GM19468 (cell line): ENCODE results near the gene KRTAP3-3.
"Not testable (repeated sequence)": the region's sequence is repeated elsewhere in the genome, so short reads cannot be mapped to it uniquely, and the experiment has no call there.

Experiments used
- ATAC-seq: cut with Tn5 transposase; IDR thresholded peaks from one replicate; pipeline ENCODE4 v1.9.1; 2021; ENCODE audit warnings: mild to moderate bottlenecking, moderate library complexity, moderate number of reproducible peaks; ENCODE audit not compliant: unreplicated experiment; ENCODE audit errors: extremely low read depth

The KRTAP3-3 gene

GRCh38 chr17:40993839-40994238, at the start of gene KRTAP3-3:
Gene KRTAP3-3 (minus strand): TSS chr17:40994164. CDS start chr17:40994097, 67 bp downstream.
- ATAC-seq: no peak

- ATAC-seq: no peak
Measured at GRCh38 chr17:41042953-41043352, 49.0 kb upstream of the KRTAP3-3 start.

- not testable (repeated sequence) for ATAC-seq
Measured at GRCh38 chr17:41040783-41041571, 47.0 kb upstream of the KRTAP3-3 start, which contains the start of gene KRTAP1-1. Gene KRTAP1-1 (minus strand): TSS chr17:41041450. CDS start chr17:41041397, 53 bp downstream.

- no peak for ATAC-seq
Measured at GRCh38 chr17:41037853-41038350, 43.9 kb upstream of the KRTAP3-3 start.

- not testable (repeated sequence) for ATAC-seq
Measured at GRCh38 chr17:41034346-41034935, 40.5 kb upstream of the KRTAP3-3 start, which contains the start of gene KRTAP1-3. Gene KRTAP1-3 (minus strand): TSS chr17:41034874. CDS start chr17:41034821, 53 bp downstream.

- no peak for ATAC-seq
Measured at GRCh38 chr17:41029633-41030245, 35.8 kb upstream of the KRTAP3-3 start, which contains the start of gene KRTAP1-4. Gene KRTAP1-4 (minus strand): TSS chr17:41030195. CDS start chr17:41030078, 117 bp downstream.

- no peak for ATAC-seq
Measured at GRCh38 chr17:41026715-41027471, 32.9 kb upstream of the KRTAP3-3 start, which contains the start of gene KRTAP1-5. Gene KRTAP1-5 (minus strand): TSS chr17:41027208. CDS start chr17:41027155, 53 bp downstream.

- ATAC-seq: no peak
Measured at GRCh38 chr17:41024697-41025096, 30.7 kb upstream of the KRTAP3-3 start.

- no peak for ATAC-seq
Measured at GRCh38 chr17:41020336-41020735, 26.4 kb upstream of the KRTAP3-3 start.

- no peak for ATAC-seq
Measured at GRCh38 chr17:41019415-41019814, 25.5 kb upstream of the KRTAP3-3 start.

- ATAC-seq: no peak
Measured at GRCh38 chr17:41018541-41018940, 24.6 kb upstream of the KRTAP3-3 start.

- no peak for ATAC-seq
Measured at GRCh38 chr17:41016578-41017215, 22.7 kb upstream of the KRTAP3-3 start.

GRCh38 chr17:41015454-41015853, 21.5 kb upstream of the KRTAP3-3 start:
- ATAC-seq: no peak

GRCh38 chr17:41013606-41014005, 19.6 kb upstream of the KRTAP3-3 start:
- no peak for ATAC-seq

- ATAC-seq: no peak
Measured at GRCh38 chr17:41013181-41013580, 19.2 kb upstream of the KRTAP3-3 start.

- ATAC-seq: no peak
Measured at GRCh38 chr17:41012326-41013120, 18.6 kb upstream of the KRTAP3-3 start.

- no peak for ATAC-seq
Measured at GRCh38 chr17:41010441-41010840, 16.5 kb upstream of the KRTAP3-3 start.

GRCh38 chr17:41009936-41010335, 16.0 kb upstream of the KRTAP3-3 start:
- ATAC-seq: no peak
